ENCODE results near the gene HIVEP2.
A peak's percentile ranks its signal among the peaks of the same experiment; 100 is the strongest.

The HIVEP2 gene

DNA sequence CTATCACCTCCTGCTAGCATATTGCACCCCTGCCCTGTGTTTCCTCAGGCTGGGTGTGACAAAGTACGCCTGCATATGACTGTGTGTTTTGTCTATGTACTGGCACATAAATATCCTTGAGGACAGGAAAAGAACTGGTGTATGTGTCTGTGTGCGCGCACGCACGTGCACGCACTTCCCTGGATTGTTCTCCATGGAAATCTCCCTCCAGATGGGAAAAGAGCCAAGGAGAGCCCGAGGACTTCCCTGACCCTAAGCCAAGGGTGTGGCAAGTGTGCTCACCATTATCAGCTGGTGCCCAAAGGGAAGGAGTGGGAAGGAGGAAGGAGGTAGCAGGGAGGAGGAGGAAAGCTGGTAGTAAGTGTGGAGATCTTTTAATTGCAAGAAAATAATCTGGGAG, 117.6 kb downstream of the HIVEP2 start:
- H3K27ac ChIP-seq (ENCODE audit: low read depth, low read length, severe bottlenecking), result peak overlapping the region; percentile 70
- WGBS, 2 experiments (ENCODE audit: insufficient coverage in 2 of 2), result 92 to 98% methylated on average over 6 to 7 of the region's 7 CpGs

DNA sequence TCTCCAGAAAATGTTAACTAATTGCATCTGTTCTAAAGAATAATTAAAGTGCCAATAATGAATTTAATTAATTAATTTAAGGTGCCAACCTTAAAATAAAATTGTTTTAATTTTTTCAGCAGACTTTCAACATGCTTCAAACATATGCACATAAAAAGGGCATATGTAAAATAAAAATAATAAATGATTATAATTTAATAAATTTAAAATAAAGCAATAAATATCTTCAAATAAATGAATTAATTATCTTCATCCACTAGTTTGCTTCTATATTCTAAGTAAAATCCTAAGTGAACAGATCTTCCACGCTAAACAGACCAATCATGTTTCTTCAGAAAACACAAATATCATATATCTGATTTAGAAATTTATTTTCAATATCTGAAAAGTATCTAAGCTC, 119.2 kb downstream of the HIVEP2 start:
- H3K27ac ChIP-seq (ENCODE audit: low read depth, low read length, severe bottlenecking), result no peak overlapping the region
- no peak overlapping the region for H3K4me3 ChIP-seq (ENCODE audit: extremely low read depth, insufficient read depth, low read length, poor library complexity, severe bottlenecking)
- no peaks in the 10 kb centered on the region for H3K36me3 ChIP-seq (ENCODE audit: control insufficient read depth, insufficient read depth, low read length)
- no peaks in the 10 kb centered on the region for H3K9me3 ChIP-seq (ENCODE audit: control insufficient read depth, low read length)
- peaks cover 10% of the 10 kb centered on the region for H3K4me1 ChIP-seq (ENCODE audit: control insufficient read depth, insufficient read depth, low read length, poor library complexity, severe bottlenecking)
- WGBS, 2 experiments (ENCODE audit: insufficient coverage in 2 of 2), result no CpG with 5 or more reads among the region's 1 CpG

More for the DNA sequence above, 117.6 kb downstream of the HIVEP2 start:
- H3K4me1 ChIP-seq (ENCODE audit: control insufficient read depth, insufficient read depth, low read length, poor library complexity, severe bottlenecking), result peaks cover 12% of the 10 kb centered on the region
- H3K4me3 ChIP-seq (ENCODE audit: extremely low read depth, insufficient read depth, low read length, poor library complexity, severe bottlenecking), result no peak overlapping the region
- no peaks in the 10 kb centered on the region for H3K9me3 ChIP-seq (ENCODE audit: control insufficient read depth, low read length)
- no peaks in the 10 kb centered on the region for H3K36me3 ChIP-seq (ENCODE audit: control insufficient read depth, insufficient read depth, low read length)

DNA sequence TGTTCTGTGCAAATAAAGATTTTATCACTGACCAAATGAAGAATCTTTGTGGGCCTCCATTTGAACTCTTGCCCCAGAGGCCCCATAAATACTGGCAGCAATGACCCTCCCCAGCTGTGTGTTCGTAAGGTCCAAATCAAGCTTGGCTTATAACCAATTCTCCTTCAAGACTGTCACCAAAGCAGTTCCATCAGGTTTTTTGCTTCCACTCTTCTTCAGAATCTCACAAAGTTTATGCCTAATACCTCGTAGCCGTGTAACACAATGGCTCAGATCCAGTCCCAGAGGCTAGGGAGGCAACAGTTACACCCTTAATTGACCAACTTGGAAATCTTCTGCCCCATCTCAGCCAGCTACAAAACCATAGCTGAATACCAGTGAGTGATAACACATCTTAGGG, 120.5 kb downstream of the HIVEP2 start:
- WGBS, 2 experiments (ENCODE audit: insufficient coverage in 2 of 2), result 96 to 100% methylated on average over 3 of the region's 3 CpGs
- H3K4me3 ChIP-seq (ENCODE audit: extremely low read depth, insufficient read depth, low read length, poor library complexity, severe bottlenecking), result no peak overlapping the region
- H3K27ac ChIP-seq (ENCODE audit: low read depth, low read length, severe bottlenecking), result no peak overlapping the region
- H3K4me1 ChIP-seq (ENCODE audit: control insufficient read depth, insufficient read depth, low read length, poor library complexity, severe bottlenecking), result peaks cover 10% of the 10 kb centered on the region
- H3K9me3 ChIP-seq (ENCODE audit: control insufficient read depth, low read length), result no peaks in the 10 kb centered on the region
- no peaks in the 10 kb centered on the region for H3K36me3 ChIP-seq (ENCODE audit: control insufficient read depth, insufficient read depth, low read length)

DNA sequence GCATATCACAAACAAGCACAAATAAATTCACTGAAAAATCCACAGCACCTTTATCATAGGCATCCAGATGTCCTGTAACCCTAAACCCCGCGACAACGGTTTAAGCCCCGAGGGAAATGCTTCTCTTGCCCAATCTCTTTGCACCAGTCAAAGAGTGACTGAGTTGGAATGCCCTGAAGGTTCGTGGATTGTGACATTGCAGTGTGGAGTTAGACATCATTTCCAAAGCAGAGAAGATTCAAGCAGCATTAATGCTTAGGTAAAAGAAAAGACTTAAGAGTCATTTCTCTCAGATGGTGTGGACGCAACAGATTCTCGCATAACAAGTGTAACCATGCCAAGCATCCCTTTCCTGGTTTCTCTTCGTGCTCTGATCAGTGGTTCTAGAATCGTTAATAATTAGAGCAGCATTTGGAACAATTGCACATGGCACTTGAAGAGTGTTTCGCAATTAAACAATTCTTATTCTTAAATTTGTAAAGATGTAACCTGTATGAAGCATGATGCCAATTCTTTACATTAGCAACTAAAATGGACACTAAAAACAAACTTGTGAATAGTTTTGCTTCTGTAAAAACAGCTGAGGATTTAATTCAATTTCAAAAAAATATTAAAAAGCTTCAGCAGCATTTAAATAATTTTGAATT, 121.6 kb downstream of the HIVEP2 start:
- peaks cover 10% of the 10 kb centered on the region for H3K4me1 ChIP-seq (ENCODE audit: control insufficient read depth, insufficient read depth, low read length, poor library complexity, severe bottlenecking)
- 89 to 91% methylated on average over 5 of the region's 10 CpGs for WGBS, 2 experiments (ENCODE audit: insufficient coverage in 2 of 2)
- H3K9me3 ChIP-seq (ENCODE audit: control insufficient read depth, low read length), result no peaks in the 10 kb centered on the region
- H3K36me3 ChIP-seq (ENCODE audit: control insufficient read depth, insufficient read depth, low read length), result no peaks in the 10 kb centered on the region
- no peak overlapping the region for H3K4me3 ChIP-seq (ENCODE audit: extremely low read depth, insufficient read depth, low read length, poor library complexity, severe bottlenecking)
- no peak overlapping the region for H3K27ac ChIP-seq (ENCODE audit: low read depth, low read length, severe bottlenecking)

DNA sequence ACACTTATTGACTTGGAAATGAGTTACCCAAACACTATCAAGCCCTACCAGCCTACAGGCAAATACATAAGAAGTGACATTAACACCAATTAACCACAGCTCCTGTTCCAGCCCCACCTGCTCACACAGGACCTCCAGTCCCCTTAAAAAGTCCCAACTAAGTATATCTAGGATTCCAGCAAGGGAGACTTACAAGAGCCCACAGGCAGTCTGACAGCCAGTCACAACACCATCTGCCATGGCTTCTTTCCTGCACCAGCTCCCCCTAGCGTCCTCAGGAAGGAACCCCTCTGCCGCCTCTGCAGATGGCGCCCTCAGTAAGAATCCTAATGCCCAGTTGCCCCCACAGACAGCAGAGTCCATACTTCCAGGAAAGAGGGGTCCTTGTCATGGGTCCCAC, 122.1 kb downstream of the HIVEP2 start:
- Histone ChIP-seq H3K4me3 (ENCODE audit: extremely low read depth, insufficient read depth, low read length, poor library complexity, severe bottlenecking) (no peak overlapping the region), H3K4me1 (ENCODE audit: control insufficient read depth, insufficient read depth, low read length, poor library complexity, severe bottlenecking) (peaks cover 7% of the 10 kb centered on the region), H3K9me3 (ENCODE audit: control insufficient read depth, low read length) (no peaks in the 10 kb centered on the region), H3K27ac (ENCODE audit: low read depth, low read length, severe bottlenecking) (no peak overlapping the region), H3K36me3 (ENCODE audit: control insufficient read depth, insufficient read depth, low read length) (no peaks in the 10 kb centered on the region)
- WGBS, 2 experiments (ENCODE audit: insufficient coverage in 2 of 2), result 61 to 64% methylated on average over 3 of the region's 3 CpGs

DNA sequence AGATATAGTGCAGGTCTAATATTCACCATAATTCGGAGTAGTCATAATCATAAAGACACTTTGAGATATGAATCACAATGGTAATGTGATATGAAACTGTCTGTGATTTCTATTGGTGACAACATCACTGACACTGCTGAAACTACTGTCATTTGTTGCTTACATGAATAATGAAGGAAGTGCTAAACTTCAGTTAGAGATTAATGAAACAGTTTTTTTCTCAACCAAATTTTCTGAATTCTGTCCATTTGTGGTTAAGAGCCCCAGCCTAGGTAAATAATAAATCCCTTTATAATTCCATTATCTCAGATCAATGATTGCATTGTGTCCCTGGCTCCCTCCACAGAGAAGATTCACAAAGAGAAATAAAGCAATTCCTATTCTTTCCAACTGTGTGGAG, 122.6 kb downstream of the HIVEP2 start:
- H3K27ac ChIP-seq (ENCODE audit: low read depth, low read length, severe bottlenecking), result no peak overlapping the region
- WGBS, 2 experiments (ENCODE audit: insufficient coverage in 2 of 2), result no CpG with 5 or more reads among the region's 1 CpG
- H3K4me1 ChIP-seq (ENCODE audit: control insufficient read depth, insufficient read depth, low read length, poor library complexity, severe bottlenecking), result peaks cover 2% of the 10 kb centered on the region
- no peak overlapping the region for H3K4me3 ChIP-seq (ENCODE audit: extremely low read depth, insufficient read depth, low read length, poor library complexity, severe bottlenecking)
- H3K9me3 ChIP-seq (ENCODE audit: control insufficient read depth, low read length), result no peaks in the 10 kb centered on the region
- H3K36me3 ChIP-seq (ENCODE audit: control insufficient read depth, insufficient read depth, low read length), result no peaks in the 10 kb centered on the region

DNA sequence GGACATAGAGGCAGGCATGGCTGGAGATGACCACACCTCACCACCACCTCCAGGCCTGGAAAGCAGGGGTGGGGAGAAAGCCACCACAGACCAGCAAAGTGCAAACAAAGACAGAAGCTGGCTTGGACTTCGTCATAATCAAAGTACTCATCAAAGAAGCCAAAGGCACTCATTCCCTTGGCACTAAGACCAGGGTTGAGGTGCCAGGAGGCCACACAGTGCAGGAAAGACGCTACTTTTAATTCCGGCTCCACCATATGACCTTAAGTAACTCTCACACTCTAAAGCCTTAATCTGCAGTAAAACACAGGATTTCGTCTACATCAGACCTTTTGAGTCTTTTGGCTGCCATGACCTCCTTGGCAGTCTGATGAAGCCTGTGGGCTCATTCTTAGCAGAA, 123.1 kb downstream of the HIVEP2 start:
- H3K36me3 ChIP-seq (ENCODE audit: control insufficient read depth, insufficient read depth, low read length), result no peaks in the 10 kb centered on the region
- no peak overlapping the region for H3K27ac ChIP-seq (ENCODE audit: low read depth, low read length, severe bottlenecking)
- no peak overlapping the region for H3K4me3 ChIP-seq (ENCODE audit: extremely low read depth, insufficient read depth, low read length, poor library complexity, severe bottlenecking)
- no peaks in the 10 kb centered on the region for H3K9me3 ChIP-seq (ENCODE audit: control insufficient read depth, low read length)
- WGBS, 2 experiments (ENCODE audit: insufficient coverage in 2 of 2), result 93 to 98% methylated on average over 4 of the region's 4 CpGs
- no peaks in the 10 kb centered on the region for H3K4me1 ChIP-seq (ENCODE audit: control insufficient read depth, insufficient read depth, low read length, poor library complexity, severe bottlenecking)

DNA sequence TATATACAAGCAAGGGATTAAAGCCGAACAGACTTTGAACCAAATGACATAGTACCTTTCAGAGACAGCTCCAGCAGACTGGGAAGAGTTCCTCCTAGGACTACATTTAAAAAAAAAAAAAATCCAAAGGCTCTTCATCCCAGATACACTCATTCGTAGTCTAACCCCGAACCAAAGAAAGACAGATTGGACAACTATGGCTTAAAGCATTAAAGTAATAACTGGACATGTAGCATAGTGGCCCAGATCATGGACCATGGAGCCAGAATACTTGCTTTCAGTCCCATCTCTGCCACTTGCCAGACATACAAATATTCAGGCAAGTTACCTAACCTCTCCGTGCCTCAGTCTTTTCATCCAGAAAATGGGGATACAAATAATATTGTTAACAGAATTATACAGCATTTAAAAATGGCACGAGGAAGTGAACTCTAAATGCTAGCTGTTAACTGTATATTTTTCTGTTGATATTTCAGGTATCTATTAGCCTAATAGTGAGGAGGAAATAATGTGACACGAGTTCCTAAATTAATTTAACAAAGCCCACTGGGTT, 123.7 kb downstream of the HIVEP2 start:
- no peak overlapping the region for H3K27ac ChIP-seq (ENCODE audit: low read depth, low read length, severe bottlenecking)
- no peaks in the 10 kb centered on the region for H3K9me3 ChIP-seq (ENCODE audit: control insufficient read depth, low read length)
- H3K36me3 ChIP-seq (ENCODE audit: control insufficient read depth, insufficient read depth, low read length), result no peaks in the 10 kb centered on the region
- H3K4me3 ChIP-seq (ENCODE audit: extremely low read depth, insufficient read depth, low read length, poor library complexity, severe bottlenecking), result no peak overlapping the region
- no peaks in the 10 kb centered on the region for H3K4me1 ChIP-seq (ENCODE audit: control insufficient read depth, insufficient read depth, low read length, poor library complexity, severe bottlenecking)
- WGBS, 2 experiments (ENCODE audit: insufficient coverage in 2 of 2), result 100% methylated on average over 2 to 3 of the region's 6 CpGs

DNA sequence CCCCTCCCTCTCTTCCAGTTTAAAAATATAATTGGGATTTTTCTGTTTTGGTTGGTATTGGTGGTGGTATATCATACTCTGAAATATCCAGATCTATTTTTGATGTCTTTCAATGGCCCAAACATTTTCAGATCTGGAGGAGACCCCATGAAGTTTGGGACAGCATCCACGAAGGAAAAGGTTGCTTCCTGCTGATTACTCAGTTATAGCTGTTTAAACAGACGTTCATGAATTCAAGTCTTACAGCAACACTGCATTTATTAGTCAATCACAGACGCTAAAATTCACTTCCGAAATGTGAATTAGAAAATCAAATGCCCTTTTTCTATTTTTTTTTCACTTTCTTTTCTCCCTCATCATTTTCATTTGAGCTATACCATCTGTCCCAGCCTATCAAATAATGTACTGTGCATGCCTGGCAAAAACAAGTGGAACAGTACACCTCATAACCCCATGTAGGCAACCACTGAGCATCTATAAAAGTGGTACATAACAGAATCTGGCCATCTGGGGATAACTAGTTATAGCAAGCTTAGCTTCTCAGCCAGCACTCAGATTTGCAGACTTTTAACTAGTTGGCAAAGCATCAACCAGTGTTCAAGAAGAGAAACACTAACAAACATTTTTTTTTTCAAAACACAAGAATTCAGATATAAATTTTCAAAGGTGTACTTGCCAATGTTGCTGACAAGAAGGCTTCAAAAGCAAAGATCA, 124.5 kb downstream of the HIVEP2 start:
- H3K36me3 ChIP-seq (ENCODE audit: control insufficient read depth, insufficient read depth, low read length), result no peaks in the 10 kb centered on the region
- H3K4me3 ChIP-seq (ENCODE audit: extremely low read depth, insufficient read depth, low read length, poor library complexity, severe bottlenecking), result no peak overlapping the region
- no peaks in the 10 kb centered on the region for H3K9me3 ChIP-seq (ENCODE audit: control insufficient read depth, low read length)
- H3K27ac ChIP-seq (ENCODE audit: low read depth, low read length, severe bottlenecking), result no peak overlapping the region
- no peaks in the 10 kb centered on the region for H3K4me1 ChIP-seq (ENCODE audit: control insufficient read depth, insufficient read depth, low read length, poor library complexity, severe bottlenecking)
- 86 to 90% methylated on average over 4 of the region's 4 CpGs for WGBS, 2 experiments (ENCODE audit: insufficient coverage in 2 of 2)

DNA sequence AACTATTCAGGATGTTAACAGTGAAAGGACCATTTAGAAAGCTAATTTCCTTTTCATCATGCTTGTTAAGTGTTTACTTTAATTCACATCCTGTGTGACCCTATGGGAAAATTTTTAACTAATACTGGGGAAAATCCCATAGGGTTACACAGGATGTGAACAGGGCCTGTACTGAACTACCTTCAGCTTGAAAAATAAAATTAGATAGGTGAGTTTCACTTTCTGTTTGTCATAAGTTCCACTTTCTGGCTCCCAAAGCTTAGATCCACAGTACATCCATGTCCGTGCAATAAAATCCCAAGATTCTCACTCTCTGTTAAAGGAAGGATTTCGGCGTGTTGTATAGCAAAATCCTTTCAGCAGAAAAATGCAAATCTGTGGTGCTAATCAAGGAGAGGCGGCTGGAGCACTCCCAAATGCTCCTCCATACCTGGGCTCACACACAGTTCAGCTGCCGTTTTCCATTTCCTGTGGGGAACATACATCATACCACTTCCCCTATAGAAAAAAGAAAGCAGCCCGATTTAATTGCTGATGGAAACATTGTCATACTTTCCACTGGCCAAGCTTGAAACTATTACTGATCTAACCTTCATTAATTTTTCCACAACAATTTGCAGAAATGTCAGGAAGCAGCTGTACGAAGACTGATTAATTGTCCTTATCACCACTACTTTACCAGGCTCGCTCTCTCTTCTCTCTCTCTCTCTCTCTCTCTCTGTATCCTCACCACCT, 125.2 kb downstream of the HIVEP2 start:
- H3K27ac ChIP-seq (ENCODE audit: low read depth, low read length, severe bottlenecking), result no peak overlapping the region
- no peaks in the 10 kb centered on the region for H3K9me3 ChIP-seq (ENCODE audit: control insufficient read depth, low read length)
- H3K4me3 ChIP-seq (ENCODE audit: extremely low read depth, insufficient read depth, low read length, poor library complexity, severe bottlenecking), result no peak overlapping the region
- no peaks in the 10 kb centered on the region for H3K36me3 ChIP-seq (ENCODE audit: control insufficient read depth, insufficient read depth, low read length)
- no peaks in the 10 kb centered on the region for H3K4me1 ChIP-seq (ENCODE audit: control insufficient read depth, insufficient read depth, low read length, poor library complexity, severe bottlenecking)
- WGBS, 2 experiments (ENCODE audit: insufficient coverage in 2 of 2), result 82 to 89% methylated on average over 6 to 8 of the region's 8 CpGs

Data from mesodermal cell (in vitro differentiated cells).